Effector memory CD4-positive, alpha-beta T cell (primary cell): Measurements from ENCODE around the gene AKAP13.

Experiments
- DNase-seq, 3 donors: peaks; one replicate each; pipeline ENCODE4 v3.0.0-alpha.2; 2020
- H3K27ac ChIP-seq: 2 replicates; pipeline ENCODE4 v1.7.0; 2013; ENCODE audit warnings: mild to moderate bottlenecking, low read length, moderate library complexity; ENCODE audit not compliant: insufficient read depth, poor library complexity, severe bottlenecking
- H3K27me3 ChIP-seq: replicated peaks from 2 replicates; pipeline ENCODE4 v1.7.0; 2013; ENCODE audit warnings: mild to moderate bottlenecking, low read length; ENCODE audit not compliant: insufficient read depth, control insufficient read depth, poor library complexity, severe bottlenecking
- H3K36me3 ChIP-seq: 2 replicates; pipeline ENCODE4 v1.7.0; 2013; ENCODE audit warnings: mild to moderate bottlenecking, low read length, moderate library complexity; ENCODE audit not compliant: control insufficient read depth, insufficient read depth
- H3K4me1 ChIP-seq: 2 replicates; pipeline ENCODE4 v1.7.0; 2013; ENCODE audit warnings: low read length, mild to moderate bottlenecking; ENCODE audit not compliant: control insufficient read depth, insufficient read depth, poor library complexity, severe bottlenecking
- H3K4me3 ChIP-seq: 2 replicates; pipeline ENCODE4 v1.7.0; 2013; ENCODE audit warnings: low read length, low read depth, mild to moderate bottlenecking; ENCODE audit not compliant: insufficient read depth, poor library complexity, severe bottlenecking
- H3K9me3 ChIP-seq: 2 replicates; pipeline ENCODE4 v1.7.0; 2013; ENCODE audit warnings: mild to moderate bottlenecking, low read length, moderate library complexity; ENCODE audit not compliant: control insufficient read depth

AKAP13 gene

GRCh38 chr15:85568261-85568808 is 187.9 kb downstream of the AKAP13 start:
- H3K4me3 ChIP-seq: no peak overlapping the region
- no peaks in the 10 kb centered on the region for H3K4me1 ChIP-seq
- H3K9me3 ChIP-seq: no peaks in the 10 kb centered on the region
- H3K36me3 ChIP-seq: peaks cover 5% of the 10 kb centered on the region
- no peak overlapping the region for H3K27ac ChIP-seq
- DNase-seq: no peak
- H3K27me3 ChIP-seq: no peaks in the 10 kb centered on the region

GRCh38 chr15:85570336-85570735 is 189.9 kb downstream of the AKAP13 start:
- Histone ChIP-seq H3K27me3 (no peaks in the 10 kb centered on the region), H3K36me3 (peaks cover 4% of the 10 kb centered on the region), H3K4me3 (no peak overlapping the region), H3K27ac (no peak overlapping the region), H3K4me1 (no peaks in the 10 kb centered on the region), H3K9me3 (no peaks in the 10 kb centered on the region)
- no peak for DNase-seq

- H3K27ac ChIP-seq: no peak overlapping the region
- no peak for DNase-seq
Observed at GRCh38 chr15:85571780-85572179, 191.4 kb downstream of the AKAP13 start.

DNA sequence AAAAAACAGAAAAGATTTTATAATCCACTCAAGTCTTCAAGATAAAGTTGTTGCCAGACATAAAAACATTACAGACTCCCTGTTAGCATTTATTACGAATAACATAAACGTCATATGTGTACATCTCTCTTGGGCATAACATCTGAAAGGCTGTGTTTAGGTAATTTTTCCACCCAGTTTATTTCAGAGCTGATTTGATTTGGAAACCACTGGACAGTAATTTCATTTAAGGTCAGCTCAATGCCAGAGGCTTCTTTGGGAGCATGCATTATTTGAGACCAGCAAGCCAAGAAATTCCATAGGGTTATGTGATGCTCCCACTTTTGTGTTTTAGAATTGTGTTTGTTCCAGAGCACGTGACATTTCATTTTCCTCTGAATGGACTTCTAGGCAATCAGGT is 196.0 kb downstream of the AKAP13 start:
- Histone ChIP-seq H3K4me1 (peaks cover 19% of the 10 kb centered on the region), H3K9me3 (no peaks in the 10 kb centered on the region), H3K4me3 (no peak overlapping the region), H3K27me3 (no peaks in the 10 kb centered on the region), H3K36me3 (peaks cover 10% of the 10 kb centered on the region), H3K27ac (no peak overlapping the region)
- no peak for DNase-seq

More at GRCh38 chr15:85571780-85572179, 191.4 kb downstream of the AKAP13 start:
- Histone ChIP-seq H3K4me3 (no peak overlapping the region), H3K36me3 (peaks cover 4% of the 10 kb centered on the region), H3K4me1 (no peaks in the 10 kb centered on the region), H3K27me3 (no peaks in the 10 kb centered on the region), H3K9me3 (no peaks in the 10 kb centered on the region)

DNA sequence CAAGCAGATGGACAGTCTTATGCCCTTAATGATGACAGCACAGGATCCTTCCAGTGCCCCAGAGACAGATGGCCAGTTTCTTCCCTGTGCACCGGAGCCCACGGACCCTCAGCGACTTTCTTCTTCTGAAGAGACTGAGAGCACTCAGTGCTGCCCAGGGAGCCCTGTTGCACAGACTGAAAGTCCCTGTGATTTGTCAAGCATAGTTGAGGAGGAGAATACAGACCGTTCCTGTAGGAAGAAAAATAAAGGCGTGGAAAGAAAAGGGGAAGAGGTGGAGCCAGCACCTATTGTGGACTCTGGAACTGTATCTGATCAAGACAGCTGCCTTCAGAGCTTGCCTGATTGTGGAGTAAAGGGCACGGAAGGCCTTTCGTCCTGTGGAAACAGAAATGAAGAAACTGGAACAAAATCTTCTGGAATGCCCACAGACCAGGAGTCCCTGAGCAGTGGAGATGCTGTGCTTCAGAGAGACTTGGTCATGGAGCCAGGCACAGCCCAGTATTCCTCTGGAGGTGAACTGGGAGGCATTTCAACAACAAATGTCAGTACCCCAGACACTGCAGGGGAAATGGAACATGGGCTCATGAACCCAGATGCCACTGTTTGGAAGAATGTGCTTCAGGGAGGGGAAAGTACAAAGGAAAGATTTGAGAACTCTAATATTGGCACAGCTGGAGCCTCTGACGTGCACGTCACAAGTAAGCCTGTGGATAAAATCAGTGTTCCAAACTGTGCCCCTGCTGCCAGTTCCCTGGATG is 198.7 kb downstream of the AKAP13 start:
- H3K4me1 ChIP-seq: peaks cover 36% of the 10 kb centered on the region
- peaks cover 10% of the 10 kb centered on the region for H3K36me3 ChIP-seq
- H3K27ac ChIP-seq: peak overlapping the region; percentile 92
- H3K4me3 ChIP-seq: no peak overlapping the region
- H3K9me3 ChIP-seq: no peaks in the 10 kb centered on the region
- H3K27me3 ChIP-seq: no peaks in the 10 kb centered on the region
- DNase-seq: no peak

DNA sequence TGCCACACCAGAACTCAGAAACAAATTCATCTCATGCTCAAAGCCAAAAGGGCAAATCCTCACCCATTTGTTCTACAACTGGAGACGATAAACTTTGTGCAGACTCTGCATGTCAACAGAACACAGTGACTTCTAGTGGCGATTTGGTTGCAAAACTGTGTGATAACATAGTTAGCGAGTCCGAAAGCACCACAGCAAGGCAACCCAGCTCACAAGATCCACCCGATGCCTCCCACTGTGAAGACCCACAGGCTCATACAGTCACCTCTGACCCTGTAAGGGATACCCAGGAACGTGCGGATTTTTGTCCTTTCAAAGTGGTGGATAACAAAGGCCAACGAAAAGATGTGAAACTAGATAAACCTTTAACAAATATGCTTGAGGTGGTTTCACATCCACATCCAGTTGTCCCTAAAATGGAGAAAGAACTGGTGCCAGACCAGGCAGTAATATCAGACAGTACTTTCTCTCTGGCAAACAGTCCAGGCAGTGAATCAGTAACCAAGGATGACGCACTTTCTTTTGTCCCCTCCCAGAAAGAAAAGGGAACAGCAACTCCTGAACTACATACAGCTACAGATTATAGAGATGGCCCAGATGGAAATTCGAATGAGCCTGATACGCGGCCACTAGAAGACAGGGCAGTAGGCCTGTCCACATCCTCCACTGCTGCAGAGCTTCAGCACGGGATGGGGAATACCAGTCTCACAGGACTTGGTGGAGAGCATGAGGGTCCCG is 199.7 kb downstream of the AKAP13 start:
- Histone ChIP-seq H3K4me1 (peaks cover 46% of the 10 kb centered on the region), H3K27ac (peak overlapping the region; percentile 92), H3K9me3 (no peaks in the 10 kb centered on the region), H3K4me3 (no peak overlapping the region), H3K36me3 (peaks cover 7% of the 10 kb centered on the region), H3K27me3 (no peaks in the 10 kb centered on the region)
- DNase-seq: no peak

- Histone ChIP-seq H3K4me1 (peaks cover 49% of the 10 kb centered on the region), H3K36me3 (peaks cover 7% of the 10 kb centered on the region), H3K4me3 (peak overlapping the region; percentile 13), H3K9me3 (no peaks in the 10 kb centered on the region), H3K27ac (peak overlapping the region; percentile 92), H3K27me3 (no peaks in the 10 kb centered on the region)
- peak; percentile 19 to 43 (median 37) for DNase-seq
Observed at GRCh38 chr15:85580879-85581278, 200.5 kb downstream of the AKAP13 start.

DNA sequence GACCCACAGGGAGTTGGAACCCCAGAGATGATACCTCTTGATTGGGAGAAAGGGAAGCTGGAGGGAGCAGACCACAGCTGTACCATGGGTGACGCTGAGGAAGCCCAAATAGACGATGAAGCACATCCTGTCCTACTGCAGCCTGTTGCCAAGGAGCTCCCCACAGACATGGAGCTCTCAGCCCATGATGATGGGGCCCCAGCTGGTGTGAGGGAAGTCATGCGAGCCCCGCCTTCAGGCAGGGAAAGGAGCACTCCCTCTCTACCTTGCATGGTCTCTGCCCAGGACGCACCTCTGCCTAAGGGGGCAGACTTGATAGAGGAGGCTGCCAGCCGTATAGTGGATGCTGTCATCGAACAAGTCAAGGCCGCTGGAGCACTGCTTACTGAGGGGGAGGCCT is 201.1 kb downstream of the AKAP13 start:
- H3K27me3 ChIP-seq: no peaks in the 10 kb centered on the region
- peaks cover 52% of the 10 kb centered on the region for H3K4me1 ChIP-seq
- peak overlapping the region; percentile 92 for H3K27ac ChIP-seq
- peak; percentile 42 to 56 (median 46) for DNase-seq
- H3K9me3 ChIP-seq: no peaks in the 10 kb centered on the region
- H3K4me3 ChIP-seq: peak overlapping the region; percentile 13
- H3K36me3 ChIP-seq: peaks cover 7% of the 10 kb centered on the region

GRCh38 chr15:85582131-85583079 is 202.0 kb downstream of the AKAP13 start:
- Histone ChIP-seq H3K9me3 (no peaks in the 10 kb centered on the region), H3K4me3 (peak overlapping the region; percentile 54), H3K27ac (peak overlapping the region; percentile 92), H3K27me3 (no peaks in the 10 kb centered on the region), H3K4me1 (peaks cover 52% of the 10 kb centered on the region), H3K36me3 (peaks cover 7% of the 10 kb centered on the region)
- DNase-seq: peak; percentile 47 to 61 (median 52)
